Sigmoid colon (tissue), 7 donors: Measurements from ENCODE around the gene FANK1. TPM values are rescaled to one million over a fixed set of nuclear protein-coding genes. Genes with fewer than 3 reads are reported as not detected.

ENCODE experiments used
- DNase-seq: peaks from one replicate; pipeline ENCODE4 v3.0.0-alpha.2; 2019
- H3K27ac ChIP-seq, 4 donors: fragments of 200-600 bp; sonication (generic); one replicate each; pipeline ENCODE4 v1.5.1; 2016 to 2019; ENCODE audit warnings: mild to moderate bottlenecking in 1 of 4
- H3K27me3 ChIP-seq, 3 donors: fragments of 200-600 bp; sonication (generic); one replicate each; pipeline ENCODE4 v1.5.1; 2019; ENCODE audit warnings: mild to moderate bottlenecking in 1 of 3
- H3K36me3 ChIP-seq, 4 donors: fragments of 200-600 bp; sonication (generic); one replicate each; pipeline ENCODE4 v1.5.1; 2016 to 2019
- H3K4me1 ChIP-seq, 4 donors: fragments of 200-600 bp; sonication (generic); one replicate each; pipeline ENCODE4 v1.5.1; 2017 to 2019
- H3K4me3 ChIP-seq, 4 donors: fragments of 200-600 bp; sonication (generic); one replicate each; pipeline ENCODE4 v1.5.1; 2017 to 2019; ENCODE audit warnings: mild to moderate bottlenecking in 2 of 4, moderate library complexity in 1 of 4
- H3K9me3 ChIP-seq, 4 donors: fragments of 200-600 bp in 3 of 4; sonication (generic) in 3 of 4; one replicate each; pipeline versions ENCODE4 v1.5.1 to v1.6.1; 2013 to 2019
- CTCF ChIP-seq, 4 experiments: fragments of 450-650 bp in 3 of 4; fragments of 200-600 bp in 1 of 4; IDR thresholded peaks; one replicate each; pipeline ENCODE4 v1.5.1; 2016 to 2019; ENCODE audit warnings: antibody characterized with exemption in 4 of 4, mild to moderate bottlenecking in 3 of 4, moderate library complexity in 2 of 4
- EP300 ChIP-seq, 4 donors: sonication (generic); formaldehyde crosslinking; IDR thresholded peaks; one replicate each; pipeline ENCODE4 v1.6.1; 2017; ENCODE audit warnings: antibody characterized with exemption in 4 of 4
- POLR2A ChIP-seq, 2 donors: fragments of 450-650 bp; IDR thresholded peaks; one replicate each; pipeline ENCODE4 v1.6.1; 2016; ENCODE audit warnings: antibody characterized with exemption in 2 of 2, mild to moderate bottlenecking in 2 of 2, moderate library complexity in 2 of 2
- POLR2AphosphoS5 ChIP-seq, 4 donors: sonication (generic); formaldehyde crosslinking; IDR thresholded peaks; one replicate each; pipeline ENCODE4 v1.6.1; 2017; ENCODE audit warnings: antibody characterized with exemption in 4 of 4
- WGBS, 2 donors: extraction: QIAGEN DNeasy Blood & Tissue Kit; methylation state at CpG; one replicate each; pipeline ENCODE4 v1.1.7; 2013; 5-methylcytosine and 5-hydroxymethylcytosine counted together
- intact Hi-C: fragments of 100-400 bp; cut with DNase I; formaldehyde crosslinking; loops from one replicate; pipeline ENCODE4 v1.15.1; 2023
- polyA plus RNA-seq, 3 donors: library from polyadenylated mRNA; stranded (reverse); fragments of 200-250 nt; gene quantifications; one replicate each; pipeline ENCODE4 v1.2.3, GENCODE V29; 2013
- total RNA-seq, 4 donors: library from RNA; depleted of rRNA; stranded (reverse); fragments of >200 nt; gene quantifications; one replicate each; pipeline ENCODE4 v1.1.0, GENCODE V29; 2016
- donor health status: healthy with polysubstance abuse.
- donor health status: Bipolar disorder and iron deficiency.
- donor health status: healthy.

Gene FANK1
- total and polyA plus RNA-seq, 7 donors = 0.71 to 12.6 (median 3.5) TPM; not detected in 1

GRCh38 chr10:126022841-126023240 lies 126.5 kb downstream of the FANK1 start:
- no peaks in the 10 kb centered on the region for H3K36me3 ChIP-seq
- H3K4me1 ChIP-seq = no peaks in the 10 kb centered on the region
- H3K9me3 ChIP-seq = peaks cover 0 to 3% (median 0%) of the 10 kb centered on the region in 4 donors
- intact Hi-C loops = no loop called here
- H3K27me3 ChIP-seq = no peaks in the 10 kb centered on the region
- TF ChIP-seq POLR2A (IDR thresholded peaks at IDR 0.05) (no peak), POLR2AphosphoS5 (IDR thresholded peaks at IDR 0.05) (no peak), CTCF (IDR thresholded peaks at IDR 0.05) (no peak), EP300 (IDR thresholded peaks at IDR 0.05) (no peak)
- no peak for DNase-seq
- no peak overlapping the region for H3K27ac ChIP-seq
- 91 to 92% methylated on average over 5 of the region's 5 CpGs for WGBS, 2 donors
- no peak overlapping the region for H3K4me3 ChIP-seq

- intact Hi-C loops = no loop called here
- Histone ChIP-seq H3K9me3 (peaks cover 0 to 8% (median 5%) of the 10 kb centered on the region in 4 donors), H3K27ac (no peak overlapping the region), H3K4me1 (no peaks in the 10 kb centered on the region), H3K36me3 (no peaks in the 10 kb centered on the region), H3K4me3 (no peak overlapping the region), H3K27me3 (no peaks in the 10 kb centered on the region)
- TF ChIP-seq POLR2AphosphoS5 (IDR thresholded peaks at IDR 0.05) (no peak), POLR2A (IDR thresholded peaks at IDR 0.05) (no peak), EP300 (IDR thresholded peaks at IDR 0.05) (no peak), CTCF (IDR thresholded peaks at IDR 0.05) (no peak)
- 79 to 82% methylated on average over 1 of the region's 1 CpG for WGBS, 2 donors
- DNase-seq = no peak
These were observed 131.3 kb downstream of the FANK1 start for GRCh38 chr10:126027692-126028091.

GRCh38 chr10:126029999-126030398 lies 133.6 kb downstream of the FANK1 start:
- Histone ChIP-seq H3K9me3 (peaks cover 0 to 10% (median 4%) of the 10 kb centered on the region in 4 donors), H3K27ac (no peak overlapping the region), H3K4me1 (no peaks in the 10 kb centered on the region), H3K36me3 (no peaks in the 10 kb centered on the region), H3K4me3 (no peak overlapping the region), H3K27me3 (no peaks in the 10 kb centered on the region)
- no peak for DNase-seq
- intact Hi-C loops = no loop called here
- 88 to 89% methylated on average over 3 of the region's 3 CpGs for WGBS, 2 donors
- TF ChIP-seq POLR2AphosphoS5 (IDR thresholded peaks at IDR 0.05) (no peak), POLR2A (IDR thresholded peaks at IDR 0.05) (no peak), CTCF (IDR thresholded peaks at IDR 0.05) (no peak), EP300 (IDR thresholded peaks at IDR 0.05) (no peak)

- no peak overlapping the region for H3K4me3 ChIP-seq
- H3K27me3 ChIP-seq = no peaks in the 10 kb centered on the region
- no peaks in the 10 kb centered on the region for H3K4me1 ChIP-seq
- no peak for DNase-seq
- intact Hi-C loops = no loop called here
- TF ChIP-seq POLR2A (IDR thresholded peaks at IDR 0.05) (no peak), EP300 (IDR thresholded peaks at IDR 0.05) (no peak), CTCF (IDR thresholded peaks at IDR 0.05) (no peak), POLR2AphosphoS5 (IDR thresholded peaks at IDR 0.05) (no peak)
- H3K27ac ChIP-seq = no peak overlapping the region
- 93 to 94% methylated on average over 2 of the region's 2 CpGs for WGBS, 2 donors
- H3K36me3 ChIP-seq = no peaks in the 10 kb centered on the region
- H3K9me3 ChIP-seq = peaks cover 0 to 4% (median 0%) of the 10 kb centered on the region in 4 donors
These were observed 138.2 kb downstream of the FANK1 start for GRCh38 chr10:126034586-126034985.

- Histone ChIP-seq H3K27me3 (no peaks in the 10 kb centered on the region), H3K4me3 (no peak overlapping the region), H3K27ac (no peak overlapping the region), H3K4me1 (peaks cover 0 to 2% (median 0%) of the 10 kb centered on the region in 4 donors), H3K36me3 (no peaks in the 10 kb centered on the region), H3K9me3 (peaks cover 0 to 4% (median 0%) of the 10 kb centered on the region in 4 donors)
- 47 to 82% methylated on average over 5 of the region's 5 CpGs for WGBS, 2 donors
- TF ChIP-seq CTCF (IDR thresholded peaks at IDR 0.05) (no peak), POLR2A (IDR thresholded peaks at IDR 0.05) (no peak), POLR2AphosphoS5 (IDR thresholded peaks at IDR 0.05) (no peak), EP300 (IDR thresholded peaks at IDR 0.05) (no peak)
- intact Hi-C loops = no loop called here
- no peak for DNase-seq
These were observed 140.2 kb downstream of the FANK1 start for GRCh38 chr10:126036515-126036914.
